SJCRH30 (cell line): ENCODE data around the gene ZW10. TPM values are rescaled to one million over a fixed set of nuclear protein-coding genes. Genes with fewer than 3 reads are reported as not detected.

Source experiments
- DNase-seq, 2 experiments: peaks; one replicate each; pipeline ENCODE4 v3.0.0-alpha.2; 2015 to 2020
- H3K27ac ChIP-seq: fragments of 250-450 bp; sonication (Bioruptor Pico); 2 replicates; pipeline ENCODE4 v1.5.1; 2020; ENCODE audit warnings: mild to moderate bottlenecking, moderate library complexity
- H3K27me3 ChIP-seq: fragments of 250-450 bp; sonication (Bioruptor Pico); 2 replicates; pipeline ENCODE4 v1.5.1; 2020; ENCODE audit warnings: mild to moderate bottlenecking, moderate library complexity
- H3K36me3 ChIP-seq: fragments of 250-450 bp; sonication (Bioruptor Pico); 2 replicates; pipeline ENCODE4 v1.5.1; 2020; ENCODE audit warnings: mild to moderate bottlenecking, moderate library complexity
- H3K4me1 ChIP-seq: fragments of 250-450 bp; sonication (Bioruptor Pico); 2 replicates; pipeline ENCODE4 v1.5.1; 2020; ENCODE audit warnings: mild to moderate bottlenecking, moderate library complexity
- H3K4me3 ChIP-seq: fragments of 250-450 bp; sonication (Bioruptor Pico); 2 replicates; pipeline ENCODE4 v1.5.1; 2020; ENCODE audit warnings: mild to moderate bottlenecking, moderate library complexity
- H3K9me3 ChIP-seq: fragments of 250-450 bp; sonication (Bioruptor Pico); replicated peaks from 2 replicates; pipeline ENCODE4 v1.5.1; 2020; ENCODE audit warnings: mild to moderate bottlenecking, moderate library complexity
- total RNA-seq: library from RNA; depleted of rRNA; stranded (reverse); fragments of >200 nt; shearing (Covaris generic); gene quantifications from 2 replicates; pipeline ENCODE4 v1.2.3, GENCODE V29; 2014; rRNA removed

ZW10 gene
- total RNA-seq, 1 experiment from 2014 or later: 28.2 TPM

DNA sequence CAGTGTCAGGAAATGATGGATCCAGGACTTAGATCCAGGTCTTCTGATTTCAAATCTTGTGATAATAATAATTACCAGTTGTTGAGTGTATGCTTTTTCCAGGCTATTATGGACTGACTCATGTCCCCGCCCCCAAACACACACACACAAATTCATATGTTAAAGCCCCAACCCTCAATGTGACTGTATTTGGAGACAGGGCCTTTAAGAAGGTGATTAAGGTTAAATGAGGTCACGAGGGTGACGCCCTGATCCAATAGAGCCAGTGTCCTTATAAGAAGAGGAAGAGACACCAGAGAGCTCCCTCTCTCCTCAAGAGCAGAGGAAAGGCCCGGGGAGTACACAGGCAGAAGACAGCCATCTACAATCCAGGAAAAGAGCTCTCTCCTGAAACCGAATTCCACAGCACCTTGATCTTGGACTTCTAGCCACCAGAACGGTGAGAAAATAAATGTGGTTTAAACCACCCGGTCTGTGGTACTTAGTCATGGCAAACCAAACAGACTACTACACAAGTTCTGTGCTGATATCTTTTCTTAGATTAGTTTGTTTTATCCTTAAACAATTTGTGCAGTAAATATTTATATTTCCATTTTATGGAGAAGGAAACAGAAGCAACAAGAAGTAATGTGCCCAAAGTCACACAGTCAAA, 75.6 kb downstream of the ZW10 start:
- DNase-seq: no peak
- Histone ChIP-seq H3K27ac (no peak overlapping the region), H3K4me1 (no peaks in the 10 kb centered on the region), H3K9me3 (no peaks in the 10 kb centered on the region), H3K4me3 (no peak overlapping the region), H3K36me3 (no peaks in the 10 kb centered on the region), H3K27me3 (no peaks in the 10 kb centered on the region)

DNA sequence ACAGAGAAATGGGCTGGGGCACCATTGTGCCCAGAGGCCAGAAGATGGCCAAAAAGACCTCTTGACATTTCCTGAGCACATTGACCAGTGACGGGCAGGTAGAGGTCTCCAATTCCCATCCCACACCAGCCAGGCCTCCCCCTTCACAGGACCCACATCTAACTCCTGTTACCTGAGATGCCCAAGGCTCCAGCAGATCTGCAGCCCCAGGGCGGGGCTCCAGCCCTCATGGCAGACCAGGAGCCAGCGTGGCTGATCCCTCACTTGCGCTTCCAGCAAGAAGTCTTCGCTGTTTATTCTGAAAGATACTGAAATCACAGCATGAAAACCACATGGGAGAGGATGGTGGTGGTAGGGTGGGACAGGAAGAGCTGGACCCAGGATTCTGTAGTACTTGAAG, 76.4 kb downstream of the ZW10 start:
- no peaks in the 10 kb centered on the region for H3K4me1 ChIP-seq
- H3K4me3 ChIP-seq: no peak overlapping the region
- no peaks in the 10 kb centered on the region for H3K36me3 ChIP-seq
- H3K9me3 ChIP-seq: no peaks in the 10 kb centered on the region
- H3K27me3 ChIP-seq: no peaks in the 10 kb centered on the region
- no peak overlapping the region for H3K27ac ChIP-seq
- no peak for DNase-seq

DNA sequence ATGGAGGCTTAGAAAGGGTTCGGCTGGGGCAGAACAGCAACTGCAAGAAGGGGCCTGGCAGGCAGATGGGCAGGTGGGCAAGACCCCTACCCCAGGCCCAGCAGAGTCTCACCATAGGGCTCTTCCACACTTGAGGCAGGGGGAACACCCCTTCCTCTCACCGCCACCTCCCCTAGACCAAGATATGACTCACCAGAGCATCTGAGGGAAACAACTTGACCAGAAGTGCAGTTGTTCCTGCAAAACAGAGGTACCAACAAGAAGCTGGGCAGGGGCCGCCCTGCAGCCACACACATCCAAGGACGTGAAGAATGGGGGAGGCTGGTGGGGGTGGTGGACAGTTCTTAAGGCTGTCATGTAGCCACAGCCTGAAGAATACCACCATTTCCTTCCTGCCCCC, 78.3 kb downstream of the ZW10 start:
- Histone ChIP-seq H3K27ac (no peak overlapping the region), H3K27me3 (no peaks in the 10 kb centered on the region), H3K4me1 (no peaks in the 10 kb centered on the region), H3K9me3 (no peaks in the 10 kb centered on the region), H3K4me3 (no peak overlapping the region), H3K36me3 (no peaks in the 10 kb centered on the region)
- DNase-seq: no peak

DNA sequence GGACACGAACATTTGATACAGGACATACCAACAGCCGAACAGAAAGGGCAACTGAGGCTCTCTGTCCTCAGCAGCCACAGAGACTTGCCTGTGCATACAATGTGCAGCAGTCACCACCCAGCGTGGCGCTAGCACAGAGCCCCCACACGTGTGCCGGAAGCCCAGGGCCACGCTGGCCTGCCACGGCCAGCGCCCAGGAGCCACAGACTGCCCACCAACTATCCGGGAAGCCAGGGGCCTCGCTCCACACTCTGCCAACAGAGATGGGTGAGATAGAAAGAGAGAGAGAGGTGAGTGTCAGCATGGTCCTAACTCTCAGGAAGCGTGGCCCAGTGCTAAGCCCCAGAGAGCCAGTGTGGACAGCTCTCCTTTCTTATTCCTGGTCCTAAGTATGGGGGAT, 79.1 kb downstream of the ZW10 start:
- no peak for DNase-seq
- no peaks in the 10 kb centered on the region for H3K27me3 ChIP-seq
- no peak overlapping the region for H3K4me3 ChIP-seq
- no peaks in the 10 kb centered on the region for H3K9me3 ChIP-seq
- H3K27ac ChIP-seq: no peak overlapping the region
- no peaks in the 10 kb centered on the region for H3K4me1 ChIP-seq
- no peaks in the 10 kb centered on the region for H3K36me3 ChIP-seq

DNA sequence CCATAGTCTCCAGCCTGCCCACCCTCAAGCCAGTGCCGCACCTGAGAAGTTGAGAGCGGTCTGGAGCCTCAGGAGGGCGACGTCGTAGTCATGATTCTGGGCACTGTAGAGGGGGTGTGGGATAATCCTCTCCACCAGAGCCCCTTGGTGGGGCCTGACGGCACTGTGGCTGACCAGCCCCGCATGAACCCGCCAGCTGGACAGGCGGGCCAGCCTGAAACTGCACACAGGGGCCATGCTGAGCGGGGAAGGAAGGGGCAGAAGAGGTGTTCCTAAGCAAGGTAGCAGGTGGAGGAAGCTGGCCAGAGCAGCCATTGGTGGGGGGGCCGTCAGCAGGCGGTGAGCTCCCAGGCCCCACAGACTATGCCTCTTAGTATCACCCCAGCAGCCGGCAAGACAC, 80.5 kb downstream of the ZW10 start:
- DNase-seq: no peak
- H3K27ac ChIP-seq: no peak overlapping the region
- no peaks in the 10 kb centered on the region for H3K9me3 ChIP-seq
- no peaks in the 10 kb centered on the region for H3K36me3 ChIP-seq
- H3K4me1 ChIP-seq: no peaks in the 10 kb centered on the region
- H3K27me3 ChIP-seq: no peaks in the 10 kb centered on the region
- no peak overlapping the region for H3K4me3 ChIP-seq

DNA sequence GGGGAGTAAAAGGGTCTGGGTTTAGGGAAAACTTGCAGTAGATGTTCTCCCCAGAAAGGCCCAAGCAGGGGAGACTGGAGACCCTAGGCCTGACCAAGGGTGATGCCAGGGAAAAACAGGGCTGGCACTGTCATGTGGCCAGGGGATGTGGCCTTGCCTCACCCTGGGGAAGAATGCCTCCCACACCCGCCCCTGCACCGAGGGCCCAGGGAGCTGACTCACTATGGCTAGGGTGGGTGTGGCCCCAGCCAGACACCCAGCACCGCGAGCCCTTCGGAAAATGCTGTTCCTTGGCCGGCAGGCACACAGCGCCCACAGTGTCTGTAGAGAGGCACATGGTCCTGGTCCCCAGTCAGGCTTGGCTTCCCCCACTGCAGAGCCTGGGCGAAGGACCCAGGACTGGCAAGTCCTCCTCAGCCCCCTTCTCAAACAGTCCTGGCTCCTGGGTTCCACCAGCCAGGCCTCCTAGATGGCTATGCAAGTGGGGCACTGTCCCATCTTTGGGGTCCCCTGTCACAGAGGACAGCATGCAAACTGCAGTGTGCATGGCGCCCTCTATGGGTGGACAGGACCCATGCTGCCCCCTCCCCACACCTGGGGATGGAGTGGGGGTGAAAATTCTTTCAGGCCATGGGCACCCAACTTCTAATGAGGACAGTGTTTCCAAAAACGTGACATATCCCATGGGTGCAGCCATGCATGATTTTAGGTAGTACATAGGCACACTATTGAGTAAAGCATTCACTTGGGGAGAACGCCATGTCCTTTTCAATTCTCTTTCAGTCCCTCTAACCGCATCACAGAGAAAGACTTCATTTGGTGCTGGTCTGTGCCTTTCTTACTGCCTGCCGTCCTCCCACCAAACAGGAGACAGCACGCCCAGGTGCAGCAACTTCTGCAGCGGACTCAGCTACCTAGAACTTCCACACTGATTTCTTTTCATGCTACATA, 82.6 kb downstream of the ZW10 start:
- DNase-seq: peak in 1 of 2 experiments; percentile 30
- H3K27me3 ChIP-seq: no peaks in the 10 kb centered on the region
- H3K36me3 ChIP-seq: no peaks in the 10 kb centered on the region
- no peak overlapping the region for H3K27ac ChIP-seq
- H3K9me3 ChIP-seq: no peaks in the 10 kb centered on the region
- H3K4me3 ChIP-seq: no peak overlapping the region
- H3K4me1 ChIP-seq: no peaks in the 10 kb centered on the region

DNA sequence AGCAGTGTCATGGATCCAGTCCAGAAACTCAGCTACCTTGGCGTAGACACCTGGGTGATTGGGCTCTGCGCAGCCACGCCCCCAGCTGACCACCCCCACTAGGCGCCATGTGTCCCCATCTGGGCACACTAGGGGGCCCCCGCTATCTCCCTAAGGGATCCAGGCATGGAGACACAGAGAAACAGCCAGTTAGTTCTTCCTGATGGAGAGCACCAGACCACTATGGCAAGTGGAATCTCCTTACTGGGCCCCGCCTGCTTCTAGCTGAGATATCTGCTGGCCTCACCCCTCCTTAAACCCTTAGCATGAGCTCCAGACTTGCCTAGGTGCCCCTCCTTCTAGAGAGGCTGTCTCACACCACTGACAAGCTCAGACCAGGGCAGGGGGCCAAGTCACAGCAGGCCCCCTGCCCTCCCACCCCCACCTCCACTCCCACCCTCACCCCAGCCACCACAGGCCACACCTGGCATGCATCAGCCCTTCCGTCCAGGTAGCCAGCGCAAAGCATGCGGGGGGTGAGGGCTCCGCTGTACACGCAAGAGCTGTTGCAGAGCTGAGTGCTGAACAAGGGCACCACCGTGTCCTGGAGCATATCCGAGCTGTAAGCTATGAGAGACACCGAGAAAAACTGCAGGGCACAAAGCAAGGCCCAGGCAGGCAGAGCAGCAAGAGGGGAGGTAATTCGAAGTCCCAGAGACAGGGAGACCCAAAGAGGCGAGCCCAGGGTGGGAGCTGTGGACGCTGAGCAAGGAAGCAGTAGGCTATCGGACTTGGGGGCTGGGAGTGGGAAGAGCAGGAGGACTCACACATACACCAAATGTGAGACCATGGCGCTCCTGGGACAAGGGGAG, 83.5 kb downstream of the ZW10 start:
- H3K9me3 ChIP-seq: no peaks in the 10 kb centered on the region
- no peaks in the 10 kb centered on the region for H3K27me3 ChIP-seq
- H3K36me3 ChIP-seq: no peaks in the 10 kb centered on the region
- no peak overlapping the region for H3K4me3 ChIP-seq
- no peaks in the 10 kb centered on the region for H3K4me1 ChIP-seq
- H3K27ac ChIP-seq: no peak overlapping the region
- no peak for DNase-seq

DNA sequence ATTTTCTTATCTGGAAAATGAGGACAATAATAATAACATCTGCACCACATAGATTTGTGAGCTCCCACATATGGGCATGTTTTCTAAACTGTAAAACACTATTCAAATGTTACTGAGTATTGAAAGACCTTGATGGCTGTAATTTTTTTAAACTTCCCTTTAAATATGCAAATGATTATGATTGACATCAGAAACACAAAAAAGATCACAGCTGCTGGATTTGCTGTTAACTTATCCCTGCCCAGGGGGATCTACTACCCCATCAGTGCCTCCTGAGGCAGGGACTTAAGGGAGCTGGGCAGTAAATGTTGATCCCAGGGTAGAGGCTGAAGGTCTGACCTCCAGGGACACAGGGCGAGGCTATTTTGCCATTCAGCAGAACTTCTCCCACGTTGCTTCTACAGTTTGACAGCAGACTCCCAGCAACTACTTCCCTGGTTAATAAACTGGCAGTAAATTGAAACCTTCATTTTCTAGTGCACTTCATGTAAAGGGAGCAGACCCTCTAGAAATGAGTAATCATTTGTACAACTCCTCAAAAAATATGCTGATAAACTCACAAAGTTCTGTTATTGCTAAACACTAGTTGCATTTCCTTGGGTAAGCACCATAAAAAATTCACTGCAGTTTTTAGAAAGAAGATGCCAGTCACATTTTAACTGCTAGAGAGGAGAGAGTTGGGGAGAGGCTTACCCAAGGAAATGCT, 87.7 kb downstream of the ZW10 start:
- Histone ChIP-seq H3K27ac (no peak overlapping the region), H3K4me1 (peaks cover 4% of the 10 kb centered on the region; the same call in 1 of the 2 replicates), H3K36me3 (no peaks in the 10 kb centered on the region), H3K4me3 (no peak overlapping the region), H3K27me3 (no peaks in the 10 kb centered on the region), H3K9me3 (no peaks in the 10 kb centered on the region)
- no peak for DNase-seq

DNA sequence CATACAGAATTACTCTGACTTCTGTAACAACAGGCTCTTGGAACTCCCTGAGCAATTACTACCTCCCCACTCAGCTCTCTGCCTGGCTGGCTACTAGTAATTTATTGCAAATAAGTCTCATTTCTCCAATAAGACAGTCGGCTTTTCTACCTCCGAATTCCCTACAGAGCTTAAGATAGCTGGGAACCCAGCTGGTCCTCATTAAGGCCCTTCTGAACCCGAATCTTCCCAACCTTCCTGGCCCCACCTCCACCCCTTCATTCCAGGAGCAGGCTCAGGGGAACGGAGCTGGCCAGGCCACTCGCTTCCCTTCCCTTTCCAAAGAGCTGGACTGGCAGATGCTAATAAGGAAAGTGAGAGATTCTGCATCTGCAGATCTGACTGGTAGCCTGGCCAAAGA, 89.0 kb downstream of the ZW10 start:
- Histone ChIP-seq H3K27ac (no peak overlapping the region), H3K9me3 (no peaks in the 10 kb centered on the region), H3K4me1 (peaks cover 4% of the 10 kb centered on the region; the same call in 1 of the 2 replicates), H3K27me3 (no peaks in the 10 kb centered on the region), H3K36me3 (no peaks in the 10 kb centered on the region), H3K4me3 (no peak overlapping the region)
- no peak for DNase-seq

DNA sequence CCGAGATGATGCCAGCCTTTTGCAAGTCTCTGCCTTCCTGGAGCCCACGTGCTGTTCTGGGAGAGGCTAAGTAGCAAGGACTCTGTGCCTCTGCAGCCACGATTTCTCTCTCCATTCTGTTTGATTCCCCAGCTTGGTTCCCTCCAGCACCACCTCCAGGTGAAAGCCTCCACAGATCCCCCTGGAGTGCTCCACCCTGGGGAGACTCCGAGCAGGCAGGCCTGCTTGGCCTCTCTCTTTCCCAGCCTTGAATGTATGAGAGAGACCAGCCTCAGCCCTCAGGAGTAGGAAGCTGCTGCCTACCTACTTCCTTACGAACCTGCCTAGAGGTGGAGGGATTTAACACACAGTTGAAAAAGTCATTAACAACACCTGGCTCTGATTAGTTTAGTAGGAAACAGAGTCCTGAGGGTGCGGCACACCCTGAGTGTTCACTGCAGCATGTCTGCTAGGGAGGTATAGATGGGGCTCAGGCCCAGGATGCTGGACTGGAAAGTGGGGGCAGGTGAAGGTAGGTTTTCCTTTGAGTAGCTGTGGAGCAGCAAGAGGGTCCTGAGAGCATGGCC, 89.9 kb downstream of the ZW10 start:
- H3K9me3 ChIP-seq: no peaks in the 10 kb centered on the region
- no peak overlapping the region for H3K4me3 ChIP-seq
- H3K27me3 ChIP-seq: no peaks in the 10 kb centered on the region
- DNase-seq: no peak
- H3K4me1 ChIP-seq: peaks cover 4% of the 10 kb centered on the region; the same call in 1 of the 2 replicates
- no peak overlapping the region for H3K27ac ChIP-seq
- H3K36me3 ChIP-seq: no peaks in the 10 kb centered on the region

Other genes starting within 250 kb of the ZW10 start
- gene TMPRSS5, start 67.4 kb downstream of the ZW10 start, total RNA-seq: 0.42 and 0.56 TPM in 2 replicates
- not detected in 2 replicates for gene CLDN25, start 6.1 kb upstream of the ZW10 start, total RNA-seq
- gene USP28, start 101.9 kb upstream of the ZW10 start, total RNA-seq: 43.2 and 49.9 TPM in 2 replicates
- gene HTR3B, start 131.1 kb upstream of the ZW10 start, total RNA-seq: not detected in 2 replicates
- not detected in 2 replicates for gene HTR3A, start 201.4 kb upstream of the ZW10 start, total RNA-seq